Measurements from ENCODE around the gene FBN3. TPM values are rescaled to one million over a fixed set of nuclear protein-coding genes. Genes with fewer than 3 reads are reported as not detected.

The FBN3 gene
- total RNA-seq, 4 donors from 2014 or later, result under 0.01 TPM; not detected in 3

DNA sequence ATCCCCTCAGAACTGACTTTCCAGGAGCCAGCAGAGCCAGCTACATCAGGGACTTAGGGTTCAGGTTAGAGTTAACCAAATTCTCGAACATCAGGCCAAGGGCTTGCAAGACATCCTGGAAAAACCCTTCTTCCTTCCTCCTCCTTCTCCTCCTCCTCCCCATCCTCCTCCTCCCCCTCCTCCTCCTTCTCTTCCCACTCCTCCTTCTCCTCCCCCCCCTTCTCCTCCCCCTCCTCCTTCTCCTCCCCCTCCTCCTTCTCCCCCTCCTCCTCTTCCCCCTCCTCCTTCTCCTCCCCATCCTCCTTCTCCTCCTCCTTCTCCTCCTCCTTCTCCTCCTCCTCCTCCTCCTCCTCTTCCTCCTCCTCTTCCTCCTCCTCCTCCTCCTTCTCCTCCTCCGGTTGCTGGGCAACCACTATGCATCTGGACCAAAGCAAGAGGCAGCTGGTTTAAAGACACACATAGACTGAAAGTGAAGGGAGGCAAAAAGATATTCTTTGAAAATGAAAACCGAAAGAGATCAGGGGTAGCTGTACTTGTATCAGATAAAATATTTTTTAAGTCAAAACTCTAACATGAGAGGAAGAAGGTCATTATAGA, 102.7 kb downstream of the FBN3 start:
- Histone ChIP-seq H3K36me3 (no peaks in the 10 kb centered on the region), H3K4me3 (no peak overlapping the region), H3K9me3 (no peaks in the 10 kb centered on the region), H3K27ac (replicated peaks in 1 of 4) (no peak overlapping the region), H3K27me3 (peaks cover 0 to 44% (median 0%) of the 10 kb centered on the region in 4 donors), H3K4me1 (peaks cover 7 to 11% (median 10%) of the 10 kb centered on the region in 4 donors)
- TF ChIP-seq EP300 (IDR thresholded peaks at IDR 0.05), result no peak
- no peak for TF ChIP-seq POLR2AphosphoS5 (IDR thresholded peaks at IDR 0.05)
- TF ChIP-seq, protein P1, sequence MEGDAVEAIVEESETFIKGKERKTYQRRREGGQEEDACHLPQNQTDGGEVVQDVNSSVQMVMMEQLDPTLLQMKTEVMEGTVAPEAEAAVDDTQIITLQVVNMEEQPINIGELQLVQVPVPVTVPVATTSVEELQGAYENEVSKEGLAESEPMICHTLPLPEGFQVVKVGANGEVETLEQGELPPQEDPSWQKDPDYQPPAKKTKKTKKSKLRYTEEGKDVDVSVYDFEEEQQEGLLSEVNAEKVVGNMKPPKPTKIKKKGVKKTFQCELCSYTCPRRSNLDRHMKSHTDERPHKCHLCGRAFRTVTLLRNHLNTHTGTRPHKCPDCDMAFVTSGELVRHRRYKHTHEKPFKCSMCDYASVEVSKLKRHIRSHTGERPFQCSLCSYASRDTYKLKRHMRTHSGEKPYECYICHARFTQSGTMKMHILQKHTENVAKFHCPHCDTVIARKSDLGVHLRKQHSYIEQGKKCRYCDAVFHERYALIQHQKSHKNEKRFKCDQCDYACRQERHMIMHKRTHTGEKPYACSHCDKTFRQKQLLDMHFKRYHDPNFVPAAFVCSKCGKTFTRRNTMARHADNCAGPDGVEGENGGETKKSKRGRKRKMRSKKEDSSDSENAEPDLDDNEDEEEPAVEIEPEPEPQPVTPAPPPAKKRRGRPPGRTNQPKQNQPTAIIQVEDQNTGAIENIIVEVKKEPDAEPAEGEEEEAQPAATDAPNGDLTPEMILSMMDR (IDR thresholded peaks at IDR 0.05), result no peak
- DNase-seq (ENCODE audit: extremely low spot score), result no peak
- intact Hi-C loops (cut with DNase I), result no loop called here
- WGBS, result 55% methylated on average over 3 of the region's 3 CpGs

DNA sequence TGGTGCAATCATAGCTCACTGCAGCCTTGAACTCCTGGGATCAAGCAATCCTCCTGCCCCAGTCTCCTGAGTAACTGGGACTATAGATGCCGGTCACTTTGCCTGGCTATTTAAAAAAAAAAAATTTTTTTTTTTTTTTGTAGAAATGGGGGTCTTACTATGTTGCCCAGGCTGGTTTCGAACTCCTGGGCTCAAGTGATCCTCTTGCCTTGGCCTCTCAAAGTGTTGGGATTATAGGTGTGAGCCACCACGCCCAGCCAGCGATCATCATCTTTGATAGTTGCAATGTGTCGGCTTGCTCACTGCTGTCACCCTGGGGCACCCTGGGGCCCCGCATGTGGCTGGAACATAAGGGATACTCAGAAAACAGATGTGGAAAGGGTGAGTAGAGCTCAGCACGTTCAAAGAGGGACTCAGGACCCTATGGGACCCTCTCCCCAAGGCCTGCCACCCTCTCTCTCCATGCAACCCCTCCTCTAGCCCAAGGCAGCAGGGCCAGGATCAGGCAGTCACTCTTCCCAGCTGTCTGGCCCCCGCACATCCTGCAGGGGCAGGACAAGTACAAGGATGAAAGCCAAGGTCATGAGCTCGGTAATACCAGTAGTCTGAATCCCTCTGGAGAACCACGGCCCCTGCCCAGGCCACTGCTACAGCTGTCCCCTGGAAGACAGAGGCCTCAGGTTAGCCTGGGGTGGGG, 103.4 kb downstream of the FBN3 start:
- intact Hi-C loops (cut with DNase I), result no loop called here
- H3K36me3 ChIP-seq, result no peaks in the 10 kb centered on the region
- H3K4me3 ChIP-seq, result no peak overlapping the region
- peaks cover 7 to 11% (median 10%) of the 10 kb centered on the region in 4 donors for H3K4me1 ChIP-seq
- H3K27ac ChIP-seq (replicated peaks in 1 of 4), result no peak overlapping the region
- H3K9me3 ChIP-seq, result no peaks in the 10 kb centered on the region
- 75% methylated on average over 9 of the region's 10 CpGs for WGBS
- DNase-seq (ENCODE audit: extremely low spot score), result no peak
- H3K27me3 ChIP-seq, result peaks cover 0 to 45% (median 0%) of the 10 kb centered on the region in 4 donors
- TF ChIP-seq POLR2A (IDR thresholded peaks at IDR 0.05; ENCODE audit: low read depth) (no peak), POLR2AphosphoS5 (IDR thresholded peaks at IDR 0.05) (no peak), EP300 (IDR thresholded peaks at IDR 0.05) (no peak)
- TF ChIP-seq, protein P1 (IDR thresholded peaks at IDR 0.05), result no peak

DNA sequence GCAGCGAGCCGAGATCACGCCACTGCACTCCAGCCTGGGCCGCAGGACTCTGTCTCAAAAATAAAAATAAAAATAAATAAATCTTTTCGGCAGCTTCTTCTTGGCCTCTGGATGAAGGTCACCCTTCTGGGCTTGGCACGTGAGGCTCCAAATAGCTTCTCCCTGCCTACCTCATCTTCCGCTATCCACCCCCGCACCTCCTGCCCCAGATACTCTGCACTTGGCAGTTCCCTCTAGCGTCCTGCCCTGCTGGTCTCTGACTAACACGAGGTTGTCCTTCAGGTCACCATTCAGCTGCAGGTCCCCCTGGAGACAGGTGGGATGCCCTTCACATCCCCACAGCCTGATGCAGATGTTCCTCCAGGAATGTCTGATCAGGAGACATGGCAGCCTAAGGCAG, 105.4 kb downstream of the FBN3 start:
- 81% methylated on average over 10 of the region's 10 CpGs for WGBS
- Histone ChIP-seq H3K4me3 (no peak overlapping the region), H3K4me1 (no peaks in the 10 kb centered on the region), H3K27me3 (peaks cover 0 to 34% (median 0%) of the 10 kb centered on the region in 4 donors), H3K36me3 (no peaks in the 10 kb centered on the region), H3K27ac (replicated peaks in 1 of 4) (no peak overlapping the region), H3K9me3 (no peaks in the 10 kb centered on the region)
- intact Hi-C loops (cut with DNase I), result no loop called here
- TF ChIP-seq POLR2A (IDR thresholded peaks at IDR 0.05; ENCODE audit: low read depth), result no peak
- TF ChIP-seq, protein P1 (IDR thresholded peaks at IDR 0.05), result no peak
- TF ChIP-seq POLR2AphosphoS5 (IDR thresholded peaks at IDR 0.05), result no peak
- no peak for TF ChIP-seq EP300 (IDR thresholded peaks at IDR 0.05)
- no peak for DNase-seq (ENCODE audit: extremely low spot score)

DNA sequence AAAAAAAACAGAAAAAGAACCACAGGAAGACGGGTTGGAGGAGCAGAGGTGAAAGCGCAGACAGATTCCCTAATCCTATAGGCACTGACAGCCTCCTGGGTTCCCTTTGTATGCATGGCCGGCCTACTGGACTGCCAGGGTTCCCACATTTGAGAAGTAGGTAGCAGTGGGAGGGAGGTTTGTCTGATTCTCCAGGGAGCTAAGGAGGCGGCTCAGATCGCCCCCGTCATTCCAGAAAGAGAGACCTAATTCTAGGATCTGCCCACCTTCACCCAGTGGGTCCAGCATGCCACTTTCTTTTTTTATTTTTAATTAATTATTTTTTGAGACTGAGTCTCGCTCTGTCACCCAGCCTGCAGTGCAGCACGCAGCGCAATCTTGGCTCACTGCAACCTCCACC, 106.5 kb downstream of the FBN3 start:
- no peaks in the 10 kb centered on the region for H3K9me3 ChIP-seq
- intact Hi-C loops (cut with DNase I), result no loop called here
- DNase-seq (ENCODE audit: extremely low spot score), result no peak
- no peak overlapping the region for H3K27ac ChIP-seq (replicated peaks in 1 of 4)
- H3K4me3 ChIP-seq, result no peak overlapping the region
- no peaks in the 10 kb centered on the region for H3K36me3 ChIP-seq
- no peaks in the 10 kb centered on the region for H3K4me1 ChIP-seq
- 92% methylated on average over 9 of the region's 9 CpGs for WGBS
- peaks cover 0 to 33% (median 1%) of the 10 kb centered on the region in 4 donors for H3K27me3 ChIP-seq
- TF ChIP-seq, protein P1 (IDR thresholded peaks at IDR 0.05), result no peak
- TF ChIP-seq EP300 (IDR thresholded peaks at IDR 0.05) (no peak), POLR2A (IDR thresholded peaks at IDR 0.05; ENCODE audit: low read depth) (no peak), POLR2AphosphoS5 (IDR thresholded peaks at IDR 0.05) (no peak)
